ENCODE results near the gene MEI4. TPM values are rescaled to one million over a fixed set of nuclear protein-coding genes. Genes with fewer than 3 reads are reported as not detected.

The MEI4 gene
- total and polyA plus RNA-seq, 2 of the 8 experiments (the other 6 are each of a cell fraction or from before 2014, with no cell fraction given) = 0.05 to 0.24 TPM

DNA sequence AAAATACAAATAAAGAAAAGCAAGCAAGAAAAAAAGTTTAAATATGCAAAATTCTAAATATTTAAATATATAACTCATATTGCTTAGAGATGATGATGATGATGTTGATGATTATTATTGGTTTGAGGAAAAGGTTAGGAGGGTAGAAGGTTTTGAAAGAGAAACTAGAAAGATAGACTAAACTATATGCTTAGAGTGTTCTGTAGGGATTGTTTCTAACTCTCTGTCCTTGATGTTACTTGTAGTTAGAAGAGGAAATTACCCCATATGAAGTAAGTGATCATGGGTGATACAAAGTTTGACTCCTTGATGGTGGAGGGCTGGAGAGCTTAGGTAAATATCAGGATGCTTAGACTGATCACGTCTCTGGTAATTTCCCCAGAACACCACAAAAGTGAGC lies 159.5 kb downstream of the MEI4 start:
- no peaks in the 10 kb centered on the region for H3K79me1 ChIP-seq (ENCODE audit: low read depth, low read length)
- H3K4me2 ChIP-seq (ENCODE audit: insufficient read depth in 1 of 2, low read depth in 2 of 2, low read length in 2 of 2) = no peak overlapping the region
- H3K14ac ChIP-seq (ENCODE audit: insufficient read length) = no peak overlapping the region
- FAIRE-seq (no peak), DNase-seq (ENCODE audit: low read depth in 1 of 2, low spot score in 2 of 2) (no peak)
- no peaks in the 10 kb centered on the region for H3K27me3 ChIP-seq (replicated peaks in 1 of 4; ENCODE audit: control insufficient read depth in 3 of 4, extremely low read depth in 1 of 4, insufficient read depth in 3 of 4, low read length in 3 of 4)
- H3K27ac ChIP-seq (ENCODE audit: low read depth, low read length) = no peak overlapping the region
- H3K23ac ChIP-seq (ENCODE audit: insufficient read length) = no peak overlapping the region
- H2AFZ ChIP-seq (ENCODE audit: low read length) = peak overlapping the region; percentile 59; the same call in 1 of the 2 replicates
- no peaks in the 10 kb centered on the region for H4K20me1 ChIP-seq (replicated peaks in 1 of 2; ENCODE audit: control insufficient read depth in 1 of 2, insufficient read depth in 2 of 2, low read length in 2 of 2)
- no peak overlapping the region for H2BK20ac ChIP-seq (ENCODE audit: low read length)
- no peak overlapping the region for H3K56ac ChIP-seq (replicated peaks; ENCODE audit: insufficient read length, low read depth, low read length)
- H4K91ac ChIP-seq (replicated peaks; ENCODE audit: insufficient read length, low read length) = no peak overlapping the region
- CTCF ChIA-PET (ENCODE audit: partially characterized antibody) = interaction anchor here (0.6 kb wide), 1 partner anchor 177 kb away, joined by 4 read pairs; no protein-coding TSS in a partner anchor
- no peak overlapping the region for H3K4me3 ChIP-seq (ENCODE audit: extremely low read depth in 1 of 4, insufficient read depth in 2 of 4, low read depth in 3 of 4, low read length in 4 of 4)
- no peak overlapping the region for H3K9ac ChIP-seq (replicated peaks in 1 of 4; ENCODE audit: extremely low read depth in 1 of 4, low read depth in 3 of 4, low read length in 3 of 4)
- no peak overlapping the region for H2AK5ac ChIP-seq (ENCODE audit: low read depth, low read length)
- no peak overlapping the region for H2BK5ac ChIP-seq (ENCODE audit: low read depth, low read length)
- POLR2A ChIA-PET (ENCODE audit: partially characterized antibody) = no interaction called here
- no peaks in the 10 kb centered on the region for H3K79me2 ChIP-seq (ENCODE audit: control insufficient read depth in 1 of 2, insufficient read depth in 2 of 2, low read length in 2 of 2)
- H2BK120ac ChIP-seq (replicated peaks; ENCODE audit: low read depth, low read length) = no peak overlapping the region
- peaks cover 0 to 6% (median 2%) of the 10 kb centered on the region in 4 experiments; a peak in 1 of 7 replicates for H3K4me1 ChIP-seq (replicated peaks in 1 of 4; ENCODE audit: control insufficient read depth in 3 of 4, insufficient read depth in 4 of 4, low read length in 3 of 4)
- H3K9me3 ChIP-seq (ENCODE audit: insufficient read depth in 2 of 2, low read depth in 1 of 2, low read length in 1 of 2) = no peaks in the 10 kb centered on the region
- no peaks in the 10 kb centered on the region for H3K23me2 ChIP-seq (ENCODE audit: low read depth, low read length)
- no peak overlapping the region for H4K8ac ChIP-seq (ENCODE audit: extremely low read depth, insufficient read depth, low read length)
- H2BK15ac ChIP-seq (ENCODE audit: low read length) = no peak overlapping the region
- H3K36me3 ChIP-seq (ENCODE audit: control insufficient read depth in 2 of 4, insufficient read depth in 4 of 4, low read length in 3 of 4) = no peaks in the 10 kb centered on the region
- no peak overlapping the region for H2BK12ac ChIP-seq (ENCODE audit: low read depth, low read length)
- 90% methylated on average over 1 of the region's 1 CpG; no CpG with 5 or more reads in 1 of the 2 experiments for WGBS, 2 experiments (ENCODE audit: extremely low coverage in 1 of 2, insufficient coverage in 1 of 2, insufficient read length in 1 of 2, insufficient replicate concordance in 2 of 2, low coverage in 1 of 2, low lambda C conversion rate in 2 of 2, missing lambda C conversion rate in 1 of 2)
- no peak overlapping the region for H4K5ac ChIP-seq (ENCODE audit: insufficient read length, low read depth, low read length)
- no peak overlapping the region for H3K18ac ChIP-seq (ENCODE audit: extremely low read depth, low read length)
- no peak overlapping the region for H3K4ac ChIP-seq (replicated peaks; ENCODE audit: insufficient read length, low read depth, low read length)
- no peak for TF ChIP-seq YY1 (IDR thresholded peaks at IDR 0.05; ENCODE audit: low read depth, low read length)
- TF ChIP-seq TBP (IDR thresholded peaks at IDR 0.05; ENCODE audit: low read depth, low read length) = no peak
- no peak for TF ChIP-seq BRCA1 (IDR thresholded peaks at IDR 0.05; ENCODE audit: low read depth, low read length)
- no peak for TF ChIP-seq CBX8 (IDR thresholded peaks at IDR 0.05; ENCODE audit: borderline replicate concordance, low read depth, low read length)
- TF ChIP-seq CEBPB (IDR thresholded peaks at IDR 0.05; ENCODE audit: low read depth, low read length) = no peak
- TF ChIP-seq NANOG (IDR thresholded peaks at IDR 0.05; ENCODE audit: insufficient read depth, low read depth, low read length, poor library complexity, severe bottlenecking) = no peak
- no peak for TF ChIP-seq TEAD4 (IDR thresholded peaks at IDR 0.05; ENCODE audit: low read depth, low read length)
- no peak for TF ChIP-seq CREB1 (IDR thresholded peaks at IDR 0.05)
- TF ChIP-seq CHD2 (IDR thresholded peaks at IDR 0.05; ENCODE audit: low read length) = no peak
- no peak for TF ChIP-seq SIX5 (IDR thresholded peaks at IDR 0.05; ENCODE audit: low read depth, low read length)
- TF ChIP-seq, protein P1, sequence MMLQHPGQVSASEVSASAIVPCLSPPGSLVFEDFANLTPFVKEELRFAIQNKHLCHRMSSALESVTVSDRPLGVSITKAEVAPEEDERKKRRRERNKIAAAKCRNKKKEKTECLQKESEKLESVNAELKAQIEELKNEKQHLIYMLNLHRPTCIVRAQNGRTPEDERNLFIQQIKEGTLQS (IDR thresholded peaks at IDR 0.05; ENCODE audit: insufficient read depth, low read depth, low read length) = no peak
- TF ChIP-seq POU5F1 (IDR thresholded peaks at IDR 0.05; ENCODE audit: low read depth, low read length) = no peak
- no peak for TF ChIP-seq HDAC2 (IDR thresholded peaks at IDR 0.05; ENCODE audit: borderline replicate concordance in 1 of 2, low read depth in 2 of 2, low read length in 2 of 2)

All from H1 (cell line).